Breast epithelium (tissue), 4 donors: ENCODE measurements around the gene SHISA8. TPM values are rescaled to one million over a fixed set of nuclear protein-coding genes. Genes with fewer than 3 reads are reported as not detected.

Experiments
- DNase-seq, 2 donors: peaks; one replicate each; pipeline ENCODE4 v3.0.0-alpha.2; 2019; ENCODE audit warnings: low spot score in 2 of 2
- H3K27ac ChIP-seq, 2 donors: fragments of 200-600 bp; sonication (generic) in 1 of 2; one replicate each; pipeline ENCODE4 v1.5.1; 2016 to 2019; ENCODE audit warnings: mild to moderate bottlenecking in 1 of 2
- H3K27me3 ChIP-seq, 2 donors: fragments of 200-600 bp; sonication (generic) in 1 of 2; one replicate each; pipeline versions ENCODE4 v1.5.1 to v1.6.0; 2017 to 2019; ENCODE audit warnings: control low read depth in 1 of 2, mild to moderate bottlenecking in 1 of 2
- H3K36me3 ChIP-seq: fragments of 200-600 bp; one replicate; pipeline ENCODE4 v1.5.1; 2019
- H3K4me1 ChIP-seq, 2 donors: fragments of 200-600 bp; sonication (generic); one replicate each; pipeline ENCODE4 v1.5.1; 2016 to 2019; ENCODE audit warnings: control low read depth in 1 of 2
- H3K4me3 ChIP-seq, 3 donors: fragments of 200-600 bp; sonication (generic); 1 replicate in 2 of 3; 2 replicates in 1 of 3; pipeline ENCODE4 v1.5.1; 2016 to 2019; ENCODE audit warnings: mild to moderate bottlenecking in 3 of 3, moderate library complexity in 2 of 3
- H3K9me3 ChIP-seq, 2 donors: fragments of 200-600 bp; sonication (generic) in 1 of 2; one replicate each; pipeline ENCODE4 v1.5.1; 2016 to 2019; ENCODE audit warnings: control low read depth in 1 of 2
- CTCF ChIP-seq, 3 donors: fragments of 450-650 bp; IDR thresholded peaks; one replicate each; pipeline ENCODE4 v1.5.1; 2016 to 2017; ENCODE audit warnings: antibody characterized with exemption in 3 of 3, mild to moderate bottlenecking in 3 of 3, moderate library complexity in 3 of 3
- POLR2A ChIP-seq: fragments of 450-650 bp; IDR thresholded peaks from one replicate; pipeline ENCODE4 v1.6.1; 2016; ENCODE audit warnings: antibody characterized with exemption, mild to moderate bottlenecking, moderate library complexity
- POLR2AphosphoS5 ChIP-seq, 3 donors: sonication (generic); formaldehyde crosslinking; IDR thresholded peaks; one replicate each; pipeline ENCODE4 v1.6.1; 2017; ENCODE audit warnings: antibody characterized with exemption in 3 of 3
- intact Hi-C: fragments of 100-400 bp; cut with DNase I; formaldehyde crosslinking; loops from one replicate; pipeline ENCODE4 v1.15.1; 2023; ENCODE audit warnings: low total_unique reads
- total RNA-seq, 3 donors: library from RNA; depleted of rRNA; stranded (reverse); fragments of >200 nt; gene quantifications; one replicate each; pipeline ENCODE4 v1.1.0, GENCODE V29; 2016

The SHISA8 gene
- total RNA-seq, 3 donors from 2014 or later: not detected

- Histone ChIP-seq H3K4me1 (peaks cover 3 to 9% of the 10 kb centered on the region in 2 donors), H3K36me3 (no peaks in the 10 kb centered on the region), H3K27me3 (peaks cover 0 to 10% of the 10 kb centered on the region in 2 donors), H3K9me3 (no peaks in the 10 kb centered on the region), H3K4me3 (no peak overlapping the region), H3K27ac (no peak overlapping the region)
- intact Hi-C loops: no loop called here
- DNase-seq: no peak
- TF ChIP-seq CTCF (IDR thresholded peaks at IDR 0.05): no peak
- TF ChIP-seq POLR2A: no peak
- no peak for TF ChIP-seq POLR2AphosphoS5 (IDR thresholded peaks at IDR 0.05)
Measured at GRCh38 chr22:41905411-41906202, 9.3 kb downstream of the SHISA8 start.

GRCh38 chr22:41904450-41905410 is 10.1 kb downstream of the SHISA8 start:
- DNase-seq: no peak
- no peaks in the 10 kb centered on the region for H3K4me1 ChIP-seq
- peaks cover 0 to 2% of the 10 kb centered on the region in 2 donors for H3K27me3 ChIP-seq
- intact Hi-C loops: no loop called here
- H3K4me3 ChIP-seq: no peak overlapping the region
- no peaks in the 10 kb centered on the region for H3K9me3 ChIP-seq
- TF ChIP-seq POLR2A: no peak
- no peak for TF ChIP-seq CTCF (IDR thresholded peaks at IDR 0.05)
- no peak for TF ChIP-seq POLR2AphosphoS5 (IDR thresholded peaks at IDR 0.05)
- no peaks in the 10 kb centered on the region for H3K36me3 ChIP-seq
- H3K27ac ChIP-seq: no peak overlapping the region

GRCh38 chr22:41902932-41903421 is 11.9 kb downstream of the SHISA8 start:
- Histone ChIP-seq H3K36me3 (no peaks in the 10 kb centered on the region), H3K4me1 (no peaks in the 10 kb centered on the region), H3K27ac (peak overlapping the region; percentile 43 to 72), H3K27me3 (no peaks in the 10 kb centered on the region), H3K9me3 (no peaks in the 10 kb centered on the region), H3K4me3 (no peak overlapping the region)
- TF ChIP-seq POLR2A: no peak
- no peak for TF ChIP-seq POLR2AphosphoS5 (IDR thresholded peaks at IDR 0.05)
- no peak for TF ChIP-seq CTCF (IDR thresholded peaks at IDR 0.05)
- intact Hi-C loops: no loop called here
- DNase-seq: peak in 1 of 2 donors; percentile 64

GRCh38 chr22:41902016-41902415 is 12.9 kb downstream of the SHISA8 start:
- Histone ChIP-seq H3K4me3 (no peak overlapping the region), H3K27me3 (no peaks in the 10 kb centered on the region), H3K36me3 (no peaks in the 10 kb centered on the region), H3K27ac (peak overlapping the region; percentile 43 to 72), H3K9me3 (no peaks in the 10 kb centered on the region), H3K4me1 (no peaks in the 10 kb centered on the region)
- TF ChIP-seq POLR2AphosphoS5 (IDR thresholded peaks at IDR 0.05): no peak
- TF ChIP-seq CTCF (IDR thresholded peaks at IDR 0.05): no peak
- no peak for TF ChIP-seq POLR2A
- no peak for DNase-seq
- intact Hi-C loops: no loop called here
